ENCODE data around the gene AKR1E2. TPM values are rescaled to one million over a fixed set of nuclear protein-coding genes. Genes with fewer than 3 reads are reported as not detected.

The AKR1E2 gene
- total and polyA plus RNA-seq, 10 of the 15 experiments (the other 5 are each of a cell fraction or from before 2014, with no cell fraction given) = not detected

DNA sequence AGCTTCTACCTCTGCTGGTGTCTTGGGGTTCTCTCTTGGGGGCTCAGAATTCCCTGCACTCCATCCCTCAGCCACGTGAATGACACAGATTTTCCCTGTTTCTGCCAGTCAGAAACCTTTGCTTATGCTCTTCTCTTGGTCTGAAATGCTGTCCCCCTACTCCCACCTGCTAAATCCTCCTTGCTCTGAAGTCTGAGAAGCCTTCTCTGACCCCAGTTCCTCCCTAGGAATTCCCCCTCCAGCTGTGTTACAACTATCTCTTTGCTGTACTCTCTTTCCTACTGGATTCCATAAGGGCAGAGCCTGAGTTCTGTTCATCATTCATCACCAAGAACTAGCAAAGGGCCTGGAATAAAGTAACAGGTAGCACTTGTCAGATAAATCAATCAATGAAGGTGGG lies 33.6 kb upstream of the AKR1E2 start:
- no peak overlapping the region for H3K9ac ChIP-seq (ENCODE audit: control insufficient read depth, insufficient read depth, low read length)
- ATAC-seq (no peak), FAIRE-seq (no peak), DNase-seq (ENCODE audit: low read depth, low spot score) (no peak)
- CTCF ChIA-PET = interaction anchor here (1.9 kb wide), 1 partner anchor 23 kb away, joined by 7 read pairs; no protein-coding TSS in a partner anchor
- in situ Hi-C loops (cut with MboI) = no loop called here
- no peaks in the 10 kb centered on the region for H3K27me3 ChIP-seq (replicated peaks in 1 of 2; ENCODE audit: control insufficient read depth in 2 of 2, insufficient read depth in 2 of 2, low read length in 1 of 2)
- TF ChIP-seq NR2F1 (conservative IDR thresholded peaks at IDR 0.05) = no peak
- no peak for TF ChIP-seq ZNF207 (IDR thresholded peaks at IDR 0.05; ENCODE audit: borderline replicate concordance)
- TF ChIP-seq SMAD1 (IDR thresholded peaks at IDR 0.05; ENCODE audit: low read depth, partially characterized antibody) = no peak
- no peak for TF ChIP-seq LARP7 (IDR thresholded peaks at IDR 0.05)
- no peak for TF ChIP-seq YBX1 (IDR thresholded peaks at IDR 0.05)
- no peaks in the 10 kb centered on the region for H3K79me2 ChIP-seq (ENCODE audit: control insufficient read depth, insufficient read depth, low read length)
- RAD21 ChIA-PET (ENCODE audit: unreplicated experiment) = no interaction called here
- H3K4me2 ChIP-seq (ENCODE audit: control insufficient read depth, insufficient read depth) = no peak overlapping the region
- POLR2A ChIA-PET = no interaction called here
- BruUV-seq (replicated peaks) = no TSS peak
- H2AFZ ChIP-seq (ENCODE audit: control insufficient read depth, low read depth, low read length) = no peak overlapping the region
- no peak overlapping the region for H3K4me3 ChIP-seq
- SMC1A ChIA-PET (ENCODE audit: uncharacterized antibody, unreplicated experiment) = interaction anchor here (0.8 kb wide), 1 partner anchor 489 kb away, joined by 3 read pairs; no protein-coding TSS in a partner anchor
- intact Hi-C loops (cut with micrococcal nuclease; ENCODE audit: unreplicated experiment) = no loop called here
- no peaks in the 10 kb centered on the region for H3K9me3 ChIP-seq (replicated peaks; ENCODE audit: control insufficient read depth, insufficient read depth, low read length)
- no peaks in the 10 kb centered on the region for H4K20me1 ChIP-seq (ENCODE audit: control insufficient read depth, insufficient read depth)
- H3K4me1 ChIP-seq (ENCODE audit: control insufficient read depth, insufficient read depth, low read length) = no peaks in the 10 kb centered on the region
- 0% methylated on average over 1 of the region's 1 CpG for WGBS (ENCODE audit: insufficient coverage, insufficient replicate concordance, low lambda C conversion rate, missing lambda C conversion rate)
- no peak overlapping the region for H3K27ac ChIP-seq (ENCODE audit: control insufficient read depth, insufficient read depth)
- no peaks in the 10 kb centered on the region for H3K36me3 ChIP-seq (ENCODE audit: control insufficient read depth in 2 of 2, insufficient read depth in 2 of 2, low read length in 1 of 2)

DNA sequence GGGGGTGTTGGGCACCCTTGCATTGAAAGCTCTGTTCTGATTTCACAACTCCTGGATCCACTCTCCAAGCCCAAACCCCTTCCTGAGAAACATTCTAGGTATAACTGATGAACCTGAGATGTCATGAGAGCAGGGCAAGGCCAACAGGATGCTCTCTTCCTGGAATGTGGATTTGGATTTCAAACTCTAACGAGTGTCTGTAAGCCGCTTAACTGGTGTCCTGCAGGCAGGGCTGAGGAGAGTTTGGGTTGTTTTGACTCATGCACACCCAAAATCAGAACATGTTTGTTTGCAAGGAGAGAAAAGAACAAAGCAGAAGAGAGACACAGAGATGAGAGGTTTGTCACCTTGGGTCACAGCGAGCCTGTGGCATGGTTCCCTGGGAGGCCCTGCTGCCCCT lies 24.6 kb upstream of the AKR1E2 start:
- CTCF ChIA-PET = no interaction called here
- H3K27ac ChIP-seq (ENCODE audit: control insufficient read depth, insufficient read depth) = no peak overlapping the region

More for the DNA sequence above, 24.6 kb upstream of the AKR1E2 start:
- no peaks in the 10 kb centered on the region for H3K79me2 ChIP-seq (ENCODE audit: control insufficient read depth, insufficient read depth, low read length)
- ATAC-seq (no peak), FAIRE-seq (no peak), DNase-seq (ENCODE audit: low read depth, low spot score) (no peak)
- no peaks in the 10 kb centered on the region for H3K4me1 ChIP-seq (ENCODE audit: control insufficient read depth, insufficient read depth, low read length)
- H4K20me1 ChIP-seq (ENCODE audit: control insufficient read depth, insufficient read depth) = no peaks in the 10 kb centered on the region
- in situ Hi-C loops (cut with MboI) (no loop called here), intact Hi-C loops (cut with micrococcal nuclease; ENCODE audit: unreplicated experiment) (no loop called here)
- 55% methylated on average over 3 of the region's 3 CpGs for WGBS (ENCODE audit: insufficient coverage, insufficient replicate concordance, low lambda C conversion rate, missing lambda C conversion rate)
- RAD21 ChIA-PET (ENCODE audit: unreplicated experiment) = no interaction called here
- TF ChIP-seq IKZF1 (conservative IDR thresholded peaks at IDR 0.05) (no peak), KLF5 (IDR thresholded peaks at IDR 0.05; ENCODE audit: partially characterized antibody) (no peak), TCF3 (IDR thresholded peaks at IDR 0.05; ENCODE audit: borderline replicate concordance, insufficient read depth, low read depth, low read length) (no peak)
- no peaks in the 10 kb centered on the region for H3K9me3 ChIP-seq (replicated peaks; ENCODE audit: control insufficient read depth, insufficient read depth, low read length)
- POLR2A ChIA-PET = no interaction called here
- H3K36me3 ChIP-seq (ENCODE audit: control insufficient read depth in 2 of 2, insufficient read depth in 2 of 2, low read length in 1 of 2) = no peaks in the 10 kb centered on the region
- H3K9ac ChIP-seq (ENCODE audit: control insufficient read depth, insufficient read depth, low read length) = no peak overlapping the region
- no peaks in the 10 kb centered on the region for H3K27me3 ChIP-seq (replicated peaks in 1 of 2; ENCODE audit: control insufficient read depth in 2 of 2, insufficient read depth in 2 of 2, low read length in 1 of 2)
- H3K4me3 ChIP-seq = no peak overlapping the region
- SMC1A ChIA-PET (ENCODE audit: uncharacterized antibody, unreplicated experiment) = no interaction called here
- no peak overlapping the region for H2AFZ ChIP-seq (ENCODE audit: control insufficient read depth, low read depth, low read length)
- H3K4me2 ChIP-seq (ENCODE audit: control insufficient read depth, insufficient read depth) = no peak overlapping the region
- BruUV-seq (replicated peaks) = no TSS peak

All from GM12878 (cell line).